Nephron (organoid): ENCODE measurements around the gene FTH1.
A peak's percentile ranks its signal among the peaks of the same experiment; 100 is the strongest.
"Not testable (repeated sequence)": the region's sequence is repeated elsewhere in the genome, so short reads cannot be mapped to it uniquely, and the experiment has no call there.

ENCODE experiments used
- H3K27ac Mint-ChIP-seq, 3 experiments: 2 replicates each; pipeline ENCODE4 v1.8.0; 2020; ENCODE audit warnings: mixed read lengths in 3 of 3, mild to moderate bottlenecking in 2 of 3, moderate library complexity in 1 of 3
- H3K27me3 Mint-ChIP-seq: 2 replicates; pipeline ENCODE4 v1.8.0; 2021; ENCODE audit warnings: low read depth, mild to moderate bottlenecking, moderate library complexity, mixed read lengths
- H3K36me3 Mint-ChIP-seq: 2 replicates; pipeline ENCODE4 v1.8.0; 2020; ENCODE audit warnings: low read depth, mixed read lengths
- H3K4me1 Mint-ChIP-seq: 2 replicates; pipeline ENCODE4 v1.8.0; 2020; ENCODE audit warnings: mixed read lengths
- H3K4me3 Mint-ChIP-seq, 3 experiments: 2 replicates each; pipeline ENCODE4 v1.8.0; 2020; ENCODE audit warnings: mild to moderate bottlenecking in 3 of 3, mixed read lengths in 3 of 3, moderate library complexity in 2 of 3
- H3K9me3 Mint-ChIP-seq: 2 replicates; pipeline ENCODE4 v1.8.0; 2020; ENCODE audit warnings: mixed read lengths
- TF ChIP-seq, protein P1 (sequence below), 3 experiments: fragments of 200-600 bp; sonication (generic); IDR thresholded peaks; one replicate each; pipeline ENCODE4 v1.5.0; 2021; ENCODE audit warnings: antibody characterized with exemption in 3 of 3; ENCODE audit not compliant: unreplicated experiment in 3 of 3

FTH1 gene

DNA sequence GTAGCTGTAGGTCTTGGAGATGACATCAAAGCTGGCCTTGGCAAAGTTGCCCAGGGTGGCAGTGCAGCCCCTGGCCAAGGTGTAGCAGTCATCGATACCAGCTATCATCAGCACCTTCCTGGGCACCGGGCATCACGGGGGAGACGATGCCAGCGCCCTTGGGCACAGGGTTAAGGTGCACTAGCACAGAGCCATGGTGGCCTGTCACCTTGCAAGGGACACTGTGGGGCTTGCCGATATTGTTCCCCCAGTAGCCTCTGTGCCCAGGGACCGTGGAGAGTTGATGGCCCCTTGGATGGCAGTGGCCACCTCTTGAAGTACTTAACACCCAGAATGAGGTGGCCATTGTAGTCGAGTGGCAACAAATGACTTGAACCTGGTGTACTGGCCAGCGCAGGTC is 44.4 kb upstream of the FTH1 start:
- Mint-ChIP-seq H3K27me3 (peaks cover 8% of the 10 kb centered on the region), H3K27ac (no peak overlapping the region), H3K9me3 (no peaks in the 10 kb centered on the region), H3K36me3 (no peaks in the 10 kb centered on the region), H3K4me1 (peaks cover 7% of the 10 kb centered on the region), H3K4me3 (no peak overlapping the region)
- TF ChIP-seq, protein P1, sequence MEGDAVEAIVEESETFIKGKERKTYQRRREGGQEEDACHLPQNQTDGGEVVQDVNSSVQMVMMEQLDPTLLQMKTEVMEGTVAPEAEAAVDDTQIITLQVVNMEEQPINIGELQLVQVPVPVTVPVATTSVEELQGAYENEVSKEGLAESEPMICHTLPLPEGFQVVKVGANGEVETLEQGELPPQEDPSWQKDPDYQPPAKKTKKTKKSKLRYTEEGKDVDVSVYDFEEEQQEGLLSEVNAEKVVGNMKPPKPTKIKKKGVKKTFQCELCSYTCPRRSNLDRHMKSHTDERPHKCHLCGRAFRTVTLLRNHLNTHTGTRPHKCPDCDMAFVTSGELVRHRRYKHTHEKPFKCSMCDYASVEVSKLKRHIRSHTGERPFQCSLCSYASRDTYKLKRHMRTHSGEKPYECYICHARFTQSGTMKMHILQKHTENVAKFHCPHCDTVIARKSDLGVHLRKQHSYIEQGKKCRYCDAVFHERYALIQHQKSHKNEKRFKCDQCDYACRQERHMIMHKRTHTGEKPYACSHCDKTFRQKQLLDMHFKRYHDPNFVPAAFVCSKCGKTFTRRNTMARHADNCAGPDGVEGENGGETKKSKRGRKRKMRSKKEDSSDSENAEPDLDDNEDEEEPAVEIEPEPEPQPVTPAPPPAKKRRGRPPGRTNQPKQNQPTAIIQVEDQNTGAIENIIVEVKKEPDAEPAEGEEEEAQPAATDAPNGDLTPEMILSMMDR (IDR thresholded peaks at IDR 0.05; ENCODE audit: unreplicated experiment in 3 of 3): no peak

DNA sequence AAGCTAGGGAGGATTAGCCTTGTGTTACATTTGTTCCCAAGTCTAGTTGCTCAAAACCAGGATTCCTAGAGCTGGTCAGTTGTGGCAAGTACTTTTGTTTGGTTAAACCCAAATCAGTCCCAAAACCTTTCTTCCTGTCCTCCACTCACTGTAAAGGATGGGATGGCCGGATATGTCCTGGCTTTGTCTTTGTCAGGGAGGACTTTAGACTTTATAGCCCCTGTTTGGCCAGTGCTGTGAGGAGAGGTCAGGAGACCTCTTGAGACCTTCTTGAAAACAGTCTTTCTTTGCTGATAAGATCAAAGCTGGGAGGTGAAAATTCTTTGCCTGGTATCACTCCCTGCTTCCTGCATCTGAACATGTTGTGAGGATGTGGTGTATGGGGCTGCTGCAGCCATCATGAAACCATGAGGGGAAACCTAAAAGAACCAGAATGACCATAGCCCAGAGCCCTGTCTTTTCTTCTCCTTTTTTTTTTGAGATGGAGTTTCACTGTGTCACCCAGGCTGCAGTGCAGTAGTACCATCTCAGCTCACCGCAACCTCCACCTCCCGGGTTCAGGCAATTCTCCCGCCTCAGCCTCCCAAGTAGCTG is 43.6 kb upstream of the FTH1 start:
- no peaks in the 10 kb centered on the region for H3K36me3 Mint-ChIP-seq
- H3K4me3 Mint-ChIP-seq: no peak overlapping the region
- peaks cover 8% of the 10 kb centered on the region for H3K27me3 Mint-ChIP-seq
- TF ChIP-seq, protein P1 (IDR thresholded peaks at IDR 0.05; ENCODE audit: unreplicated experiment in 3 of 3): no peak
- no peaks in the 10 kb centered on the region for H3K9me3 Mint-ChIP-seq
- H3K27ac Mint-ChIP-seq: no peak overlapping the region
- peaks cover 5% of the 10 kb centered on the region for H3K4me1 Mint-ChIP-seq

DNA sequence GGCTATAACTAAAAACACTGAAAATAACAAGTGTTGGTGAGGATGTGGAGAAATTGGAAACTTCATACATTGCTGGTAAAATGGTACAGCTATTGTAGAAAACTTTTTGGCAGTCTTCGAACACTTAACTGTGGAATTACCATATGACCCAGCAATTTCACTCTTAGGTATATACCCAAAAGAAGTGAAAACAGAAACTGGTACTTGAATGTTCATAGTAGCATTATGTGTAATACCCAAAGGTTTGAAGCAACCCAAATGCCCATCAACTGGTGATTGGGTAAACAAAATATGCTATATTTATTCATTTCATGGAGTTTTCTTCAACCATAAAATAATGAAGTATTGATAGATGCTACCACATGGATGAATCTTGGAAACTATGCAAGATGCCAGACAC is 40.8 kb upstream of the FTH1 start:
- Mint-ChIP-seq H3K4me3 (no peak overlapping the region), H3K9me3 (no peaks in the 10 kb centered on the region), H3K27me3 (peaks cover 8% of the 10 kb centered on the region), H3K36me3 (no peaks in the 10 kb centered on the region), H3K4me1 (peaks cover 15% of the 10 kb centered on the region), H3K27ac (no peak overlapping the region)
- TF ChIP-seq, protein P1 (IDR thresholded peaks at IDR 0.05; ENCODE audit: unreplicated experiment in 3 of 3): no peak

DNA sequence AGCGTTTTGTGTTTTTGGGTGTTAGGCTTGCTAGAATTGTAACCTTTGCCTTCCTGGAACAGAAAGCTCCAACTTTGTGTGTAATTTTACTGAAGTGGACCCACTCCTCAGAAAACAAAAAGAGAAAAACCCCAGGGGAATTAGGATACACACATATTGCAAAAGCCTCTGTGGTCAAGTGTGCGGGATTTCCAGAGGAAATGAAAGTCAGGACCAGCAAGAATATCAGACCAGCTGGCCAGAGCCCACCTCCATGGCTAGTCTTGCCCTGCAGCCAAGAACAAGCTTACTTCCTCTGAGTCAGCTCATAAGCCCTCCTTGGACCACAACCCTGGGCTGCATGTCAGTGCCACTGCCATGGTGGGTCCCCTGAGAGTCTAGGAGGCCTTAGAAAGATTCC is 37.0 kb upstream of the FTH1 start:
- H3K27ac Mint-ChIP-seq: peak overlapping the region in 1 of 3 experiments; percentile 95
- peaks cover 29% of the 10 kb centered on the region for H3K4me1 Mint-ChIP-seq
- no peaks in the 10 kb centered on the region for H3K36me3 Mint-ChIP-seq
- H3K4me3 Mint-ChIP-seq: no peak overlapping the region
- TF ChIP-seq, protein P1 (IDR thresholded peaks at IDR 0.05; ENCODE audit: unreplicated experiment in 3 of 3): no peak
- peaks cover 7% of the 10 kb centered on the region for H3K27me3 Mint-ChIP-seq
- H3K9me3 Mint-ChIP-seq: peaks cover 1% of the 10 kb centered on the region

DNA sequence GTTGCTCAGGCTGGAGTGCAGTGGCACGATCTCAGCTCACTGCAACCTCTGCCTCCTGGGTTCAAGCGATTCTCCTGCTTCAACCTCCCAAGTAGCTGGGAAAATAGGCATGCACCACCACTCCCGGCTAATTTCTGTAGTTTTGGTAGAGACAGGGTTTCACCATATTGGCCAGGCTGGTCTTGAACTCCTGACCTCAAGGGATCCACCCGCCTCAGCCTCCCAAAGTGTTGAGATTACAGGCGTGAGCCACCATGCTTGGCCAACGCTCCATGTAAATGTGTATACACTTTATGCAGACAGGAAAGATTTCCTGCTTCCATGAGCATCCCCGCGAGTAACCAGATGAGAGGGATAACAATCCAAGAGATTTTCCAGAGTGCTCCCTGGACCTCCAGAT is 34.8 kb upstream of the FTH1 start:
- H3K4me1 Mint-ChIP-seq: peaks cover 35% of the 10 kb centered on the region
- not testable (repeated sequence) for H3K9me3 Mint-ChIP-seq, H3K36me3 Mint-ChIP-seq, H3K4me3 Mint-ChIP-seq, H3K27me3 Mint-ChIP-seq
- peak overlapping the region; percentile 89 to 97 (median 97) for H3K27ac Mint-ChIP-seq

DNA sequence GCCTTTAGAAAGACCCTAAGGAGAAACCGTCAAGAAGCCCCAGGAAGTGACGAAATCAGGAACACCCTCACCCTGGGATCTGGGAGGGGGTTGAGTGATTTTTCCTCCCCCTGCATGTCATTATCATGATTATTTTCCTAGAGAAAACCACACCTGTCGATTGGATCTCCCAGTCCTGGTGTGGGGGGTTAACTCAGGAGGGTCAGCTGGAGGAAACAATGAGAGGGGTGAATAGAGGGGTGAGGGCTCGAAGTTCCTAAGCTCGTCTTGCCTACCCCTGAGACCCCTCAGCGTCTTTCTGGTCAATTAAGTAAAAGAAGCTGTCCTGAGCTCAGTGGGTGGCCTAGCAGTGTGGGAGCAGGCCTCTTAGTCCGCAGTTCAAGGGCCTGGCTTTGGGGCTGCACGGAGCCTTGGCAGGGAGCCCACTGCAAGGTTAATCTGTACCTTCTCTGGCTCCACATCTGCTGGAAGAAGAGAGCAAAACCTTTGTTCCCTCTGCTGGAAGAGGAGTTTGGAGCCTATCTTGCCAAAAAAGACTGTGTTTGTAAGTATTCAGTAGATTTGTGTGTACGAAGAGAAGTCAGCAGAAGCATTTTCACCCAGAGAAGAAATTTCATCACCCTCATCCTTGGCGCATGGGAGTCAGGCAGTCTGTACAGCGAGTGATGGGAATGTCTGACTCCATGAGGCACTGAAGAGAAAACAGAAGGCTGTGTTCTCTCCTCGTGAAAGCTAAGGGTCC is 34.2 kb upstream of the FTH1 start:
- peaks cover 8% of the 10 kb centered on the region for H3K9me3 Mint-ChIP-seq
- TF ChIP-seq, protein P1 (IDR thresholded peaks at IDR 0.05; ENCODE audit: unreplicated experiment in 3 of 3): no peak
- peaks cover 35% of the 10 kb centered on the region for H3K4me1 Mint-ChIP-seq
- H3K27ac Mint-ChIP-seq: peak overlapping the region; percentile 89 to 97 (median 97)
- H3K27me3 Mint-ChIP-seq: peaks cover 3% of the 10 kb centered on the region
- peak overlapping the region in 2 of 3 experiments; percentile 13 to 24 for H3K4me3 Mint-ChIP-seq
- H3K36me3 Mint-ChIP-seq: no peaks in the 10 kb centered on the region
